Smooth muscle cell (in vitro differentiated cells): Measurements from ENCODE around the gene GAB3. TPM values are rescaled to one million over a fixed set of nuclear protein-coding genes. Genes with fewer than 3 reads are reported as not detected.

ENCODE experiments used
- DNase-seq: peaks from one replicate; lab custom pipeline; 2025; ENCODE audit not compliant: unreplicated experiment; lab: John Stamatoyannopoulos, UW
- H2AFZ ChIP-seq: fragments of 200-600 bp; sonication (generic); 2 replicates; pipeline ENCODE4 v1.6.0; 2016; ENCODE audit warnings: antibody characterized with exemption, low read depth, mild to moderate bottlenecking
- H3F3A ChIP-seq: fragments of 200-600 bp; sonication (generic); 2 replicates; pipeline ENCODE4 v1.6.0; 2017; ENCODE audit warnings: antibody characterized with exemption, low read depth
- H3K27ac ChIP-seq: fragments of 200-600 bp; sonication (generic); 2 replicates; pipeline ENCODE4 v1.5.1; 2016; ENCODE audit warnings: low read depth, mild to moderate bottlenecking
- H3K27me3 ChIP-seq: fragments of 200-600 bp; sonication (generic); 2 replicates; pipeline ENCODE4 v1.6.1; 2016; ENCODE audit warnings: low read depth, mild to moderate bottlenecking
- H3K36me3 ChIP-seq: fragments of 200-600 bp; sonication (generic); 2 replicates; pipeline ENCODE4 v1.5.1; 2016; ENCODE audit warnings: low read depth
- H3K4me1 ChIP-seq: fragments of 200-600 bp; sonication (generic); 2 replicates; pipeline ENCODE4 v1.5.1; 2016; ENCODE audit warnings: low read depth
- H3K4me2 ChIP-seq: fragments of 200-600 bp; sonication (generic); 2 replicates; pipeline ENCODE4 v1.6.0; 2016; ENCODE audit warnings: mild to moderate bottlenecking
- H3K4me3 ChIP-seq: fragments of 200-600 bp; sonication (generic); 2 replicates; pipeline ENCODE4 v1.5.1; 2016; ENCODE audit warnings: mild to moderate bottlenecking
- H3K79me2 ChIP-seq: fragments of 200-600 bp; sonication (generic); 2 replicates; pipeline ENCODE4 v1.6.0; 2016; ENCODE audit warnings: low read depth, mild to moderate bottlenecking
- H3K9ac ChIP-seq: fragments of 200-600 bp; sonication (generic); 2 replicates; pipeline ENCODE4 v1.6.0; 2016; ENCODE audit warnings: low read depth
- H3K9me3 ChIP-seq: fragments of 200-600 bp; sonication (generic); replicated peaks from 2 replicates; pipeline ENCODE4 v1.5.1; 2016; ENCODE audit warnings: low read depth
- H4K20me1 ChIP-seq: fragments of 200-600 bp; sonication (generic); 2 replicates; pipeline ENCODE4 v1.6.0; 2016; ENCODE audit warnings: low read depth
- CTCF ChIP-seq: fragments of 200-600 bp; sonication (generic); IDR thresholded peaks from 2 replicates; pipeline ENCODE4 v1.5.1; 2017; ENCODE audit warnings: borderline replicate concordance, mild to moderate bottlenecking, antibody characterized with exemption; ENCODE audit not compliant: insufficient read depth, poor library complexity, severe bottlenecking
- WGBS: methylation state at CpG from one replicate; pipeline ENCODE4 v1.1.7; 2016; ENCODE audit warnings: low lambda C conversion rate; 5-methylcytosine and 5-hydroxymethylcytosine counted together
- polyA plus RNA-seq: library from polyadenylated mRNA; unstranded; fragments of >200 nt; fragmentation: Nextera tagmentation; extraction: Ambion mirVana; gene quantifications from 2 replicates; pipeline ENCODE4 v1.2.1, GENCODE V29; 2016
- total RNA-seq: library from RNA; depleted of rRNA; stranded (reverse); fragments of >200 nt; gene quantifications from 2 replicates; pipeline ENCODE4 v1.2.3, GENCODE V29; 2014

The GAB3 gene
- total and polyA plus RNA-seq, 2 experiments from 2014 or later = 0.39 to 0.72 TPM

GRCh38 chrX:154762537-154763296 lies 11.8 kb upstream of the GAB3 start, which contains the start of gene DKC1:
TSS of gene DKC1 (plus strand) at chrX:154762864. CDS start at chrX:154762966, 102 bp downstream.
- Histone ChIP-seq H3K36me3 (no peaks in the 10 kb centered on the region), H2AFZ (peak within 1 kb of the TSS; percentile 90), H3K4me3 (peak within 1 kb of the TSS; percentile 63), H3K9me3 (no peaks in the 10 kb centered on the region), H3K9ac (peak within 1 kb of the TSS; percentile 74), H3K27me3 (no peaks in the 10 kb centered on the region), H3F3A (no peaks in the 10 kb centered on the region), H3K4me2 (peak within 1 kb of the TSS; percentile 84), H3K27ac (peak within 1 kb of the TSS; percentile 78), H4K20me1 (peaks cover 11% of the 10 kb centered on the region), H3K79me2 (peaks cover 21% of the 10 kb centered on the region), H3K4me1 (no peaks in the 10 kb centered on the region)
- peak; percentile 69 for DNase-seq
- TF ChIP-seq CTCF = no peak
- WGBS = 25% methylated on average over 66 of the region's 84 CpGs

GRCh38 chrX:154761977-154762536 lies 11.2 kb upstream of the GAB3 start:
- Histone ChIP-seq H3K27me3 (no peaks in the 10 kb centered on the region), H3F3A (no peaks in the 10 kb centered on the region), H2AFZ (peak overlapping the region; percentile 90), H3K4me2 (peak overlapping the region; percentile 78), H3K27ac (peak overlapping the region; percentile 54), H3K4me1 (no peaks in the 10 kb centered on the region), H3K9me3 (no peaks in the 10 kb centered on the region), H3K79me2 (peaks cover 21% of the 10 kb centered on the region), H3K9ac (peak overlapping the region; percentile 27), H3K36me3 (no peaks in the 10 kb centered on the region), H3K4me3 (peak overlapping the region; percentile 63), H4K20me1 (peaks cover 11% of the 10 kb centered on the region)
- no peak for TF ChIP-seq CTCF
- WGBS = 62% methylated on average over 11 of the region's 11 CpGs
- no peak for DNase-seq

- Histone ChIP-seq H3K9me3 (no peaks in the 10 kb centered on the region), H3K4me1 (no peaks in the 10 kb centered on the region), H3K36me3 (no peaks in the 10 kb centered on the region), H3K79me2 (peaks cover 3% of the 10 kb centered on the region), H3F3A (no peaks in the 10 kb centered on the region), H4K20me1 (peaks cover 3% of the 10 kb centered on the region), H3K4me3 (no peak overlapping the region), H3K27me3 (no peaks in the 10 kb centered on the region), H2AFZ (no peak overlapping the region), H3K27ac (no peak overlapping the region), H3K9ac (no peak overlapping the region), H3K4me2 (no peak overlapping the region)
- DNase-seq = no peak
- WGBS = 73% methylated on average over 4 of the region's 4 CpGs
- no peak for TF ChIP-seq CTCF
Measured at GRCh38 chrX:154758696-154759095, 7.8 kb upstream of the GAB3 start.
